Ecto neural progenitor cell (in vitro differentiated cells): ENCODE results near the gene YPEL5.
"Not testable (repeated sequence)": the region's sequence is repeated elsewhere in the genome, so short reads cannot be mapped to it uniquely, and the experiment has no call there.

Experiments used
- DNase-seq: peaks from one replicate; pipeline ENCODE4 v3.0.0-alpha.2; 2018; ENCODE audit warnings: low spot score

The YPEL5 gene

DNA sequence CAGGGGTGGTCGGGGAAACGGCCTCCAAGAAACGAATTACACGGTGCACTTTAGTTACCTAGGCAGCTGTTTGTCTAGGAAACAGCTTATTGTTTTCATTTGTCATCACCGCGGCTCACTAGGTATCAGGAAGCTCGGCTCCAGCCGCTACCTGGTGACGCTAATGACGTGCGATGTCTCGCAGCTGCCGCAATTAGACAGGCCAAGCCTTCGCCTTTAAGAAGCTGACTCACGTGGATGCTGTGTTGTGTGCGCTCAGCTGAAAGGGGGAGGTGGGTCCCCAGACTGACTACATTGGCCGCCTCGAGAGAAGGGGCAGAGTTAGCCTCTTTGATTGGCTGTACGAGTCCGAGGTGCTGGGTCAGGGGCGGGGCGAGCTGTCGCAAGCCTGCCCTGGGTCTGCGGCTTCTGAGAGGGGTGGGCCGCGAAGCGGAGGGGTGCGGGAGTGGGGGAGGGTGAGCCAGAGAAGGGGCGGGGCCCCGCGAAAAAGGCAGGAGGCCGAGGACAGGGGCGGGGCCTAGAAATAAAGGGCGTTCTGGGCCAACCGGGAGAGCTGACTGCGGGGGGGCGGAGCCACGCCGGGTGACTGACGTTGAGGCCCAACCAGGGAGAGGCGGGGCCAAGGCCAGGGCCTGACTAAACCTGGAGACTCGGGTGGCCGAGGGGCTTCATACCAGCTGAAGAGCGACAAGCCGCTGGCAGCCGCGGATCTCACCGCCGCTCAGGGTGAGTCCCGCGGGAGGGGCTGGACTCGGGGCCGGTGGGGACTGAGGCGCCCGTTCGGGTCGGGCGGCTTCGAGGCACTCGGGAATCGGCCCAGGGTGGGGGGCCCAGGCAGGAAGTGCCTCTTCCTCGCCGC lies at the start of gene YPEL5:
TSS of gene YPEL5 (plus strand) at position 671 of the 859 bp plus-strand sequence. CDS start 9,645 bp downstream, outside the sequence.
- peak; percentile 99 for DNase-seq

DNA sequence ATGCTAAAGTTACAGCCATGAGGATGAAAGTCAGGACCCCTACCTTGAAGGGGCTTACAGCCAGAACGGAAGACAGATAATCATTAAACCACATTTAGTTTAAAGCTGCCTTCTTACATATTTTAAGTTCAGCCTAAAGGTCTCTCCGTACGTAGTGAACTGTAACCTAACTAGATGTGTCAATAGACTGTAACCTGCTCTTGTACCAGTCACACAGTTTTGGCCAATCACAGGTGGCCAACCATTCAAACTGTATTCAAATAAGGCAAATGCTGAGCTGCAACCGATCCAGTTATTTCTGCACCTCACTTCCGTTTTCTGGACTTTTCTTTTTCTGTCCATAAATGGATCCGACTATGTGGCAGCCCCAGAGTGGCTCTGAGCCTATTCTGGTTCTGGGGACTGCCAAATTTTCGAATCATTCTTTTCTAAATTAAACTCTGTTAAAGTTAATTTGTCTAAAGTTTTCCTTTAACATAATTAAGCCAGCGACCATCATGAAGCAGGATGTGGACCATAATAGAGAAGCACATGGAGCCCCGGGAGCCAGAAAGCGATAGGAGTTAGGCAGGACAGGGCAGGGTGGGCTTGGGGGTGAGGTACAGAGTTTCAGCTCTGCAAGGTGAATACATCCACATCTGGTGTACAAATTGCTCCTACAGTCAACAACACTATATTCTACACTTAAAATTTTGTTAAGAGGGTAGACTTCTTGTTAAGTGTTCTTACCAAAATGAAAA lies 48.4 kb upstream of the YPEL5 start:
- DNase-seq = no peak

DNA sequence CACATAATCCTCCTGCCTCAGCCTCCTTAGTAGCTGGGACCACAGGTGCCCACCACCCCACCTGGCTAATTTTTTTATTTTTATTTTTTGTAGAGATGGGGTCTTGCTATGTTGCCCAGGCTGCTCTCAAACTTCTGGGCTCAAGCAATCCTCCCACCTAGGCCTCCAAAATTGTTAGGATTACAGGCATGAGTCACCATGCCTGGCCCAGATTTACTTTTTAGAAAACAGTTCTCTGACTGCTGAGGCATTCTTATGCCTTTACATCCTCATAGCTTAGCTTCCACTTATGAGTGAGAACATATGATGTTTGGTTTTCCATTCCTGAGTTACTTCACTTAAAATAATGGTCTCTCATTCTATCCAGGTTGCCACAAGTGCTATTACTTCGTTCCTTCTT lies 47.4 kb upstream of the YPEL5 start:
- not testable (repeated sequence) for DNase-seq

DNA sequence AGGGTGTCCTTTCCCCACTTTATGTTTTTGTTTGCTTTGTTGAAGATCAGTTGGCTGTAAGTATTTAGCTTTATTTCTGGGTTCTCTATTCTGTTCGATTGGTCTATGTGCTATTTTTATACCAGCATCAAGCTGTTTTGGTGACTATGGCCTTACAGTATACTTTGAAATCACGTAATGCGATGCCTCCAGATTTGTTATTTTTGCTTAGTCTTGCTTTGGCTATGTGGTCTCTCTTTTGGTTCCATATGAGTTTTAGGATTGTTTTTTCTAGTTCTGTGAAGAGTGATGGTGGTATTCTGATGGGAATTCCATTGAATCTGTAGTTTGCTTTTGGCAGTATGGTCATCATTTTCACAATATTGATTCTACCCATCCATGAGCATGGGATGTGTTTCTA lies 46.1 kb upstream of the YPEL5 start:
- not testable (repeated sequence) for DNase-seq

DNA sequence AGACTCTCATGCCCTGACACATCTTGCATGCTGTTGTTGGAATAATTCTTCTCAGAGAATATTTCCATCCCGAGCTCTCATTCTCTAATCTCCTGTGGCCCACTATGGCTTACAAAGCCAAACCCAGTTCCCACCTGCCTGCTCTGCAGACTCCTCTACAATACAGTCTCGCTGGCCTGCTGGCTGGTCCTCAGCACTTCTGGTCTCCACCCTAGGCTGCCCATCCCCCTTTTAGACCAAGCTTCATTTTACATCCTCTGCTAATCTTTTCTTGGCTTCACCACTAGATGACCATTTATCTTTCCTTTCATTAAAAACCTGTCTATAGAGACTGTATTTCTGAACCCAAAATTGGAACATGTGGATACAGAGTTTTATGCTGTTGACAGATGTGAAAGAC lies 42.5 kb upstream of the YPEL5 start:
- DNase-seq = no peak

DNA sequence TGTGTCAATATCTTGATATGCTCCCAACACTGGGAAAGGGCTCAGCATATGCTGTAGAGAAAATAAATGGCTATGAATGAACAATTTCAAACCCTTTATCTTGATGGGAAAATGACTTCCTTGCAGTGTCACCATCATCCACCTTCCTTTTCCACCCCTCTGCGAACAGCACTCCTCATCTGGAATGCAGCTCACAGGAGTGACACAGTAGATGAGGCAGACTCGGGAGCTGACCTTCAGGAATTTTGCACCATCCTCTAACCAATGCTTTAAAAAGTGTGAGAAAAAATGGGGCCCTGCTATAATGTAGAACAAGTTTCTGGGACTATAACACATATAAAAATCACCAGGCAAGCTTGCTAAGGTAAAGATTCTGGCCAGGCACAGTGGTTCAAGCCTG lies 41.3 kb upstream of the YPEL5 start:
- no peak for DNase-seq

DNA sequence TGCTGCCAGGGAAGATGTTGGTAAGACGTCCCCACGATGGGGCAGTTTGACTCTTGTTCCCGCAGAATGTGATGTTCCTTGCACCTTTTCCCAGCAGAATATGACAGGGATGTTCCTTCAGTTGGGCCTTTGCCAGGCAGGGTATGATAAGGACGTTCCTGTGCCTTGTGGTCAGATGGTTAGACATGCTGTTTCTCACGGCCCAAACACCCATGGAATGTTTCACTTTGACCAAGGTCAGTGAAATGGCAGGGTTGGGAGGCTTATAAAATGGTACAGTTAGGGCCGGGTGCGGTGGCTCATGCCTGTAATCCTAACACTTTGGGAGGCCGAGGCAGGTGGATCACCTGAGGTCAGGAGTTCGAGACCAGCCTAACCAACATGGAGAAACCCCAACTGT lies 40.3 kb upstream of the YPEL5 start:
- no peak for DNase-seq

DNA sequence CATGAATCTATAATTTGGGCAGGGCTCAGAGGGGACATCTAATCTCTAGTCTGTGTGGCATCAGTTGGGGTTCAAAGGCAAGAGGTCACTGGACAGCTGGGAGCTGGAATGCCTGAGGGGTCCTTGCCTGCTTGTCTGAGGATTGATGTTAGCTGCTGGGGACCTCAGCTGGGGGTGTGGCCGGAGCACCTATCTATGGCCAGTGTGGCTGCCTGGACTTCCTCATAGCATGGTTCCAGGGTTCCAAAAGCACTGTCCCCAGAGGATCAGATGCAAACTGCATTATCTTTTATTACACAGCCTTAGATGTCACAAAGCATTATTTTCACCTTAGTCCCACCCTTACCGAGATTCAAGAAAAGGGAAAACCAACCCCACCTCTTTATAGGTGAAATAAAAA lies 38.6 kb upstream of the YPEL5 start:
- DNase-seq = no peak

DNA sequence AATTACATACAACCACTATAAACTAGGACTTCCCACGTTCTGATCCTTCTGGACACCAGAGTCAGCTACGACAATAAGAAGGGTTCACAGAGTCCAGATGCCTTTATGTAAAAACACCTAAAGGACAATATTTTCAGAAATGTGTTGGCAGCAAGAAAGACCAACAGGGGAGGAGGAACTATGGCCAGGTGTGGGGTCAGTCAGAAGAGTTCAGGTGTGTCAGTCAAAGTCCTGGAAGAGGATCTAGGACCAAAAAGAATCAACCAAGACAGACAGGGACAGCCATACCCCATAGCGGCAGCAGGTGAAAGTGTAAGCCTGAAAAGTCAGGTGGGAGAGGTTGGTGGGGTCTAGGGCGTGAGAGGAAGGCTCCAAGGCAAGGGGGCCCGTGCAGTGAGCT lies 38.0 kb upstream of the YPEL5 start:
- no peak for DNase-seq

DNA sequence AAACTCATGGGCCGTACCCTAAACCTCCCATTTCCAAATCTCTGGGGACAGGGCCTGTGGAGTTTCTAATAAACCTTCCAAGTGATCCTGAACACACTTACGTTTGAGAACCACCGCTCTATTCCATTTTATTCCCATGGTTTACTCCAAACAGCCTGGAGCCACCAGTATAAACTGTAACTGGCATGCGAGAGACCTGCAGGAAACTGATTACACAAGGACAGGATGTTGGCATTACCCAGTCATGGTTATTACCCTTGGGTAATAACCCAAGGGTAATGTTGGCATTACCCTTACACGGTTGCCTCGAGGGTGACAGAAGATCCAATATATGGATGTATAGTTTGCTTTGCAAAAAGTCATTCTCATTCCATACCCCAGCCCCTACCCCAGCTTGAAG lies 37.0 kb upstream of the YPEL5 start:
- no peak for DNase-seq

DNA sequence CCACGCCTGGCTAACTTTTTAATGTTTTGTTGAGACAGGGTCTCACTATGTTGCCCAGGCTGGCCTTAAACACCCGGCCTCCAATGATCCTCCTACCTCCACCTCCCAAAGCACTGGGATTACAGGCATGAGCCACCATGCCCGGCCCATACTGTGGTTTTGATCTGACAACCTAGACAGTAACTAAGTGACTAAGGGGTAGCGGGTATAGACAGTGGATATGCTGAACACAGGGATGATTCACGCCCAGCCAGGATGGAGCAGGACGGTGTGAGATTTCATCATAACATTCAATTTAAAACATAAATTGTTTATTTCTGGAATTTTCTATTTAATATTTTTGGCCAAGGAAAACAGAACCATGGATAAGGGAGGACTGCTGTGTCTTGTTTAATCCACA lies 36.0 kb upstream of the YPEL5 start:
- DNase-seq = no peak

DNA sequence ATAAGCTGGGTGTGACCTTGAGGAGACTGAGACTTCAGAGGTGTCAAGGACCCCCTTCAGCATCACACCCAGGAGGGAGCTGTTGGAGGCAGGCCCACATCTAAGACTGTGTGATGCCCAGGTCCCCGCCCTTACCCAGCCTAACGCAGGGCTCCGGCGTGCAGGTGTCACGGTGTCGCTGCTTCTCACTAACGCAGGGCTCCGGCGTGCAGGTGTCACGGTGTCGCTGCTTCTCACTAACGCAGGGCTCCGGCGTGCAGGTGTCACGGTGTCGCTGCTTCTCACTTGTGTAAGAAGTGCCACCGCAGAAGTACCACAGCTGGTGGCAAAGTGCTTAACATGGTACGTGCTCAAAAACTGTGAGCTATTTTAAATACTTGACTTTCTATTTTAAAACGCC lies 35.6 kb upstream of the YPEL5 start:
- DNase-seq = not testable (repeated sequence)

DNA sequence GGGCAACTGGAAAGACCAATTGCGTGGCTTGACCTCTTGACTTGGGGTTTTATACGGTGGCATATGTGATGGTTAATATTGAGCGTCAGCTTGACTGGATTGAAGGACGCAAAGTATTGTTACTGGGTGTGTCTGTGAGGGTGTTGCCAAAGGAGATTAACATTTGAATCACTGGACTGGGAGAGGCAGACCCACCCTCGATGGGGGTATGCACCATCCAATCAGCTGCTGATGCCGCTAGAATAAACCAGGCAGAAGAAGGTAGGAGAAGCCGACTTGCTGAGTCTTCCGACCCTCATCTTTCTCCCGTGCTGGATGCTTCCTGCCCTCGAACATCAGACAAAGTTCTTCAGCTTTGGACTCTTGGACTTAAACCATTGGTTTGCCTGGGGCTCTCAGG lies 34.2 kb upstream of the YPEL5 start:
- no peak for DNase-seq

DNA sequence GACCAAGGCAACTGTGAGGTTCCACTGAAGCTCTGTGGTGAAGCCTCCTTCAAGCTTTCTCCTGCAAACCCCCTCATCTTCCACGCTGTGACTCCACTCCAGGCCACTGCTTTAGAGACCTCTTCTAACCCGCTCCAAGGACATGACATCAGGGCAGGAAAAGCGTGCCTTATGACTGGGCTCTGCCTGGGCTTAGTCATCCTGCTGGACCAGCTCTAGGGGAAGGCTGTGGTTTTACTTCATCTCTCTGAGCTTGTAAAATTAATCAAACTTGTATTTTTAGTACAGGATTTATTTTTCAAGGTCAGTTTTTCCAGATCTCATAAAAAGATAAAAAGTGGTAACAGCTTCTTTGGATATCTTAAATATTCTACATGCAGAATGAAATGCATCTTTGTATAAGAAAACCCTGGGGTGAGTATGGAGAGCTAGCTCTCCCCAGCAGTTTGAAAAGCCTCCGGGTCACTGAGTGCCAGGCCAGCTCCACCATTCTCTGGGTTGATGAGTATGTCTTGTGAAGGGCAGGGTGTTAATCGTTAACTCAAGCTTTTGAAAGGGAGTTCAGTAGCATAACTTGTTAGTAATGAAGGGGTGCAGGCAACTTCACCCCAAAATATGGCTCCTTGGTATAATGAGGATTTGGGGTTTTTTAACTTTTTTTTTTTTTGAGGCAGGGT lies 33.1 kb upstream of the YPEL5 start:
- DNase-seq = no peak

DNA sequence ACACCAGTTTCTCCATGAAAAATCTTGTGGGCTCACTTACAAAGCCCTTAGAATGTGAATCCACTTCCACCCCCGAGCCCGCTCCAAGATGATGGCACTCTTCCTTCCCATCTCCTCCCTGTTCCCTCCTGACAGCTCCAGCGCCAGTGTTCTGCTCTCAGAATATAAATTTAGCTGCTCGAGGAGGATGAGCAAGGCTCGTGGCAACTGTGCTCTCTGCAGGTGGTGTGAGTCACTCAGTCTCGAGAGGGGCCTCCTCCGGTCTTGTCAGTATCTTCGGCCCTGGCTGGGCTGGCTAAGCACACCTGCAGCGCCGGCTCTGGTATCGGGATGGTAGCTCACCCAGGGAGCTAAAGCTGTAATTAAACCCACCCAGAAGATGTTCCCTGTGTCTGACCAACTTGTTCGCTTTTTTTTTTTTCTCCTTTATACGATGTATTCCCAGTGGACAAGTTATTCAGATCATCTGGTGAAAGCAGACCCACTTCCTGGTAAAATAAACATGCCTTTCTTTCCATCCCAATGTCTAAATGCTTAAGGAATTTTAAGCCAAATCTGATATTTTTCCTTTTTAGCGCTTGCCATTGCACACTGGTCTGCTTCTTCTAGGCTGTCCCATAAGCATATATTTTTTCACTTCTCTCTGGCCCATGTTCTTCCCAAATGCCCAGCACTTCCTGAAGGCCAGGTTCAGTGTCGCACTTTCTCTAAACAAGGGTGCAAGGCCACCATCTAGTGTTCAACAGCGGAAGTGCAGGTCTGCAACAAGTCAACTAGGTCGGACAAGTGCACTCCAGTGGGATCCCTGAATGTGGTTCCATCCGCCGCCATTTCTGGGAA lies 31.4 kb upstream of the YPEL5 start:
- peak; percentile 74 for DNase-seq

DNA sequence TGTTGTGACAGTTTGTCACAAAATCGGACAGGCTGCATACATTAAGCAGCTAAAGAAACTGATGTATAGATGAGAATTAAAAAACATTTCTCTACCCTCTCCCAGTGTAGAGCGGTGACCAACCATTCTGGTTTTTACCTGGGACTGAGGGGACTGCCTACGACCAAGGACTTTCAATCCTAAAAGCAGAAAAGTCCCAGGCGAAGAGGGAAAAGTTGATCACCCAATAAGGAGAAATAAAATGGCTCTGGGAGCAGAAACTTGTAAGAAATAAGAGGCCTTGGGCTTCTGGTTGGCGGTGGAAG lies 30.9 kb upstream of the YPEL5 start:
- DNase-seq = no peak

DNA sequence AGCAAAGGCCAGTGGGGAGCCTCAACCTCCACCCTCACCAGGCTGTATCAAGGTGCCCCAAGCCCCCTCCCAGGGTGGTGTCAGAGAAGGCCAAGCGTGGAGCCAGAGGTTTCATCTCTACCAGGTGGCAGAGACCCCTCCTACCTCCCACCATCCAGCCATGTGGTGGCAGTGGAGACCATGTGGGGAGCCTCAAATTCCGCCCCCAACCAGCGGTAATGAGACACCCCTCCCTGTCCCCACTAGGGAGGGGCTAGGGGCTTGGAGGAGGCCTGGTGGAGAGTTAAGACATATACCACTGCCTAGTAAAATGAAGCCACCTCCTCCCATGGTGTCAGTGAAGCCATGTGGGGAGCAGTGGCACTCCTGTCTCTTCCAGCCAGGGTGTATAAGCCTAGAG lies 24.4 kb upstream of the YPEL5 start:
- no peak for DNase-seq

DNA sequence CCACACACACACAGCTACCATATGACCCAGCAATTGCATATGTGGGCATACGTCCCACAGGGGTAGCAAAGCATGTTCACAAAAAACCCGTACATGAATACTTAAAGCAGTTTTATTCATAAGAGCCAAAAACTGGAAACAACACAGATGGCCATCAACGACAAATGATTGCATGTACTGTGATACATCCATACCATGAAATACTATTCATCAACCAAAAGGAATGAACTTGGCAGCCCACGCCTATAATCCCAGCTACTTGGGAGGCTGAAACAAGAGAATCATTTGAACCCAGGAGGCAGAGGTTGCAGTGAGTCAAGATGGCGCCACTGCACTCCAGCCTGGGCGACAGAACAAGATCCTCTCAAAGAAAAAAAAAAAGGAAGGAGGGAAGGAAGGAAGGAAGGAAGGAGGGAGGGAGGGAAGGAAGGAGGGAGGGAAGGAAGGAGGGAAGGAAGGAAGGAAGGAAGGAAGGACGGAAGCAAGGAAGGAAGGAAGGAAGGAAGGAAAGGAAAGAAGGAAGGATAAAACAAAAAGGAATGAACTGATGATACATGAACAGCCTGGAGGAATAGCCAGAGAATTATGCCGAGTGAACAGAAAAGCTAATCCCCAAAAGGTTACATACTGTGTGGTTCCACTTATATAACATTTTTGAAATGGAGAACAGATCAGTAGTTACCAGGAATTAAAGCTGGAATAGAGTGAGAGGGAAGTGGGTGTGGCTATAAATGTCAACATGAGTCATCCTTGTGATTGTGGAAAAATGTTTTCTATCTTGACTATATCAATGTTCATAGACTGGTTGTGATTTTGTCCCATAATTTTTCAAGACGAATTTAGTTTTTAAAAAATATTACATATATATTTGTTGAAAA lies 19.6 kb upstream of the YPEL5 start:
- peak; percentile 6 for DNase-seq

DNA sequence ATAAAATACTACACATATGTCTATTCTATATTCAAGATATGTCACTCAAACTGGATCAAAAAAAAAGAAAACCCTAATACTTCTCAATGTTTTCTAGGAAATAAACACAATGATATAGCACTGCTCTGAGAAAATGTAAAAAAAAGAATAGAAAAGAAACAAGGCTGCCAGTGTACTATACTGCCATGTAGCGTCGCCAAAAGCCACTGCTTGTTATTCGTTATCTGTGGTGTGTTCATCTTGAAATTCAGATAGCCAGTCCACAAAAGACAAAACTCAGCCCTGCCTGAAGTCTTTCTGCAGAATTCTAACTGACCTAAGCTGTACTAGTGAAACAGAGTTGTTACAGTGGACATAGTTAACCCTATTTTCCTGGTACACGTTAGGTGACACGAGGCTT lies 12.2 kb upstream of the YPEL5 start:
- no peak for DNase-seq

DNA sequence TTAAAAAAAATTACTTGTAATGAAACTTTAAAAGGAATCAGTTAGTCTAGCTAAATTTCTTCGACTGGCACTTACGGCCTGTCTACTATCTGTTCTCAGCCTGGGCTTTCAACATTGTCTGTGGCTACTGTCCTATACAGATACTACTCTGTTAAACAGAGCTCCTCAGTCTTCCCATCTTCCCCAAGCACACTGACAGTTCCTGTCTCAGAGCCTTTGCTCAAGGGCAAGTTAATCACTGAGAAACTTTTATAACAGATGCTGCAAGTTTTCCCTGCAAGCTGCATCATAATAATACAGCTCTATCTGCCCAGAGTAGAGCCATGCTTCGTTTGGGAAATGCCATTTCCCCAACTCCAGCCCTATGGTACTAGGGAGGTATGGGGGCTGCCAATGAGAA lies 11.3 kb upstream of the YPEL5 start:
- DNase-seq = no peak

DNA sequence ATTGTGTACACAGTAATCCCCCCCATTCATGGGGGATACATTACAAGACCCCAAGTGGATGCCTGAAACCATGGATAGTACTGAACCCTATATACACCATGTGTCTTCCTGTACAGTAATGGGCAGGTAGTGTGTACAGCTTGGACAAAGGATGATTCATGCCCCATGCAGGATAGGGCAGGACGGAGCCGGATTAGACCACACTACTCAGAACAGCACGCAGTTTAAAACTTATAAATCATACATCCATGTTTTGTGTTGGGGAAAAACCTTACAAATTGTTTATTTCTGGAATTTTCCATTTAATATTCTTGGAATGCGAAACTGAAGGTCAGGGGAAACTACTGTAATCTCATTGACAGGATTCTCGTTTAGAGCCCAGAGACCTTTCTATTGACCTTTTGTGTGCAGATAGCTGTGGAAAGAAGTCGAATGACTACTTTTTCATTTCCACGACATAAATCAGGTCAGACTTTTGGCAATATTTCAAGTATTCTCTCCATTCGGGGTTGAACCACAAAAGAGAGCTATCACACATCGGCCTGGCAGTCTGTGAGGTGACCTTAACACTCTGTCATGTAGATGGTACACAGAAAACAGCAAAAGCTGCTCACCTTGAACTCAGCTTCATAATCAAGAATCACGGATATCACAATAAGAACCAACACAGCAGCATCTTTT lies 9.9 kb upstream of the YPEL5 start:
- DNase-seq = no peak
